ENCODE data around the gene NAPSA. TPM values are rescaled to one million over a fixed set of nuclear protein-coding genes. Genes with fewer than 3 reads are reported as not detected.
A peak's percentile ranks its signal among the peaks of the same experiment; 100 is the strongest.

NAPSA gene
- polyA plus RNA-seq, 1 donor from 2014 or later = 4.2 TPM

DNA sequence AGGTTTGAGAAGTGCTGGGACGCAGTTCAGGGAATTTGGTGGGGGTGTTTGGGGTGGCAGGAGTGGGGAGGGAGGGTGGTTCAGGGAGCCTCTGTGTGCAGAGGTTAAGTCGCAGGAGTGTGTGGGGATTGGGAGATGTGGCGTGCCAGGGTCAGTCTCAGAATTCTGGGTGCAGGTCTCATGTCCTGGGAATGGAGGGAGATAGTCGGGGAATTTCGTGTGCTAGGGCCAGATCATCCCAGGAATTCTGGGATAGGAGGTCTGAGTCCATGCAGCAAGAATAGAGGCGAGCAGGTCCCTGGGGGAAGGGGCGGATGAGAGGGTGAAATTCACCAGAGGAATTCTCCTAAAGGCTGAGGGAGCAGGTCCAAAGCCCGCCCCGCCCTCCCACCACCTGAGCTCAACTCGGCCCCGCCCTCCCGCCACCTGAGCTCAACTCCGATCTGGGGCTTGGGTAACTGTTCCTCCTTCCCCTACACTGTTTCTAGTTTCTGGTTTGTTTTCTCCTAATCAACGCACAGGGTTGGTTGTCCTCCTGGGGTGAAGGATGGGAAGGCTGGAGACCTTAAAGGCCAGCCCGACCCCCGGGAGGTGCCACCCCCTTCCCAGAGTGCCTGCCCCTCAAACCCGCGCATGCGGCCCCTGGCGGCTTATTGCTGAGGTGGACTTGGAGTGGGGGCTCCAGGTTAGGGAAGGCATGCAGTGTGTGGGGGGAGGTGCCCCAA lies 51.5 kb downstream of the NAPSA start:
- H3K4me3 Mint-ChIP-seq = no peak overlapping the region
- H3K36me3 Mint-ChIP-seq = no peaks in the 10 kb centered on the region
- no peak overlapping the region for H3K27ac Mint-ChIP-seq
- H3K27me3 Mint-ChIP-seq = peaks cover 36% of the 10 kb centered on the region
- peaks cover 5 to 11% (median 10%) of the 10 kb centered on the region in 3 donors for H3K4me1 Mint-ChIP-seq
- H3K9me3 Mint-ChIP-seq = peaks cover 0 to 3% (median 0%) of the 10 kb centered on the region in 3 donors

DNA sequence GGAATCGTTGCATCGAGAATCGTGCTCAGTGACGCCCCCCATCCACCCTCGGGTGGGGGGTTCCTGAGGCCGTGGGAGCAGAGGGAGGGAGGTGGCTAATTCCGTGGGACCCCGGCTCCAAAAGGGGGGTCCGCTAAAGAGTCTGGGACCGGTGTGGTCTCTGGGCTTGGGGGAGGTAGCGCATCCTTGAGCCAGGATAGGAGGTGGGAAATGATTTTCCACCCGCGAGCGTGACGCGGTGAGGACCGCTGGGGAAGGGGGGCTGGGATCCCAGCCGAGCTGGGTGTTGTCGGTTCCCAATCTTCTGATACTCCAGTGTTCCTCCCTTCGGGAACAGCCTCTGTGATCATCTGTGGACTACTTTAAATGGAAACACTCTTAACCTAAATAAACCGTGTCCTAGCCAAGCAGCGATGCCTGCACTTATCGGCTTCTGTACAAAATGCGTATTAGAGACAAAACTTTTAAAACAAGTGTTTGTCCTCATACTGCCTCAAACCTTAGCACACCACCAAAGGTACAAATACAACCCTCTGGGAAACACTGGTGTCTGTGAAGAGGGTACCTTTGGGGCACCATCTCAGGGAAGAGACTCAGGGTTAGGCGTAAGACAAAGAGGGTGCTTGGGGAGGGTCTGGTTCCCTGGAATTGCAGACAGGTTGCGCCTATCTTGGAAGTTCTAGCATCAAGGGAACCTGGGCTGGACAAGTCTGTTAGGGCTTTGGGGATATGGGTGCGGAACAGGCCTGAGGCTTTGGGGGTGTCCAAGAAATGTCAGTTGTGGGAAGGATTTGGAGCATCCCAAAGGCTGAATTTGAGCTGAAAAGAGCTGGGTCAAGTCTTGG lies 52.2 kb downstream of the NAPSA start:
- peak overlapping the region in 1 of 3 donors; percentile 35 for H3K27ac Mint-ChIP-seq
- H3K4me1 Mint-ChIP-seq = peaks cover 5 to 11% (median 10%) of the 10 kb centered on the region in 3 donors
- peaks cover 38% of the 10 kb centered on the region for H3K27me3 Mint-ChIP-seq
- peaks cover 0 to 3% (median 0%) of the 10 kb centered on the region in 3 donors for H3K9me3 Mint-ChIP-seq
- H3K4me3 Mint-ChIP-seq = no peak overlapping the region
- no peaks in the 10 kb centered on the region for H3K36me3 Mint-ChIP-seq

GRCh38 chr19:50311723-50312635 lies 53.5 kb downstream of the NAPSA start:
- Mint-ChIP-seq H3K27ac (peak overlapping the region in 1 of 3 donors; percentile 87), H3K36me3 (no peaks in the 10 kb centered on the region), H3K4me1 (peaks cover 5 to 11% (median 10%) of the 10 kb centered on the region in 3 donors), H3K9me3 (peaks cover 0 to 3% (median 0%) of the 10 kb centered on the region in 3 donors), H3K4me3 (no peak overlapping the region), H3K27me3 (peaks cover 39% of the 10 kb centered on the region)

DNA sequence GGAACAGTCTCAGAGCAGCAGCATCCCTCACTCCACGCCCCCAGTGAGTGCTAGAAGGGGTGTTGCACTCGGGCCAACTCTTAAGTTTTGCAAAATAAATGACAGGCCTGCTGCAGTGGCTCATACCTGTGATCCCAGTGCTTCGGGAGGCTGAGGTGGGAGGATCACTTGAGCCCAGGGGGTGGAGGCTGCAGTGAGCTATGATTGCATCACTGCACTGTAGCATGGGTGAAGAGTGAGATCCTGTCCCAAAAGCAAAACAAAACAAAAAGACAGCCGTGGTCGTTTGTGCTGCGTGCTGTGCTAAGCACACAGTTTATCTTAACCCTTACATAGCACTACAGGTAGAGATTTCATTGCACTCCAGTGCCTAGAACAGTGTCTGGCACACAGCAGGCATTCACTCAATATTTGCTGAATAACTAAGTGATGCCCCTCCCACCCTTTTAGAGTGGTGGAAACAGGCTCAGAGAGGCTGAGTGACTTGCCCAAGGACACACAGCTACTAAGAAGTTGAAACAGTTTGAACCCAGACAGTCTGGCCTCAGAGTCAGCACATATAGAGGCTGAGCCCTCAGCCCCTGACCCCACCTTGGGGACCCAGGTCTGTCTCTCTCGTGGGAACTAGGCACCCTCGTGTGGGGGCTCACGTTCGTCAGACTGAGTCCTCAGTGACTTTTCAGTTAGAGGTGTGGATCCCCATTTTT lies 54.5 kb downstream of the NAPSA start:
- peaks cover 43% of the 10 kb centered on the region for H3K27me3 Mint-ChIP-seq
- H3K27ac Mint-ChIP-seq = no peak overlapping the region
- H3K9me3 Mint-ChIP-seq = peaks cover 0 to 3% (median 0%) of the 10 kb centered on the region in 3 donors
- H3K4me3 Mint-ChIP-seq = no peak overlapping the region
- H3K4me1 Mint-ChIP-seq = peaks cover 5 to 15% (median 8%) of the 10 kb centered on the region in 3 donors
- H3K36me3 Mint-ChIP-seq = no peaks in the 10 kb centered on the region

DNA sequence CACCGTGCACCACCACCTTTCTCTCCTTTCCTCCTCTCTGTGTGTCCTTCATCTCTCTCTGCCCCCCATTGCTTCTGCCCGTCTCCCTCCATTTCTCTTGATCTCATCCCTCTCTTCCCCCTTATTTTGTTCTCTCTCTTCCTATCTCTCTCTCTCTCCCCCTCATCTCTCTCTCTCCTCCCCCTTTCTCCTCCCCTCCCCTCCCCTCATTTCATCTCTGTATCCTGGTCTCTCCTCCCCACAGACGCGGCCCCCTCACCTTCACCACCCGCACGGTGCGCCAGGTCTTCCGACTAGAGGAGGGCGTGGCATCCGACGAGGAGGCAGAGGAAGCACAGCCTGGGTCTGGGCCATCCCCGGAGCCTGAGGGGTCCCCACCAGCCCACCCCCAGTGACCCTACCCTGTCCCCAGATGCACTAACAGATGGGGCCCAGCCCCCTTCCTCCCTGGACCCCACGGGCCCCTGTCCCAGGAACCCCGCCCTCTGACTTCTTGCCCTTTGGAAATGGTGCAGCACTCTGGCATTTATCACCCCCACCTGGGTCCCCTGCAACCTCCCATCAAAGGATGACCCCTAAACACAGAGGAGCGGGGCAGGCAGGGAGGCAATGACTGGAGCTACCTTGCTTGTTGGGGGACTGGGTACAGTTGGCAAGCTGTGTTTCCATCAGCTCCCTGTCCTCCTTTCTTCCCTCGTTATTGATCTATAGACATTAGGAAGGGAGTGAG lies 55.9 kb downstream of the NAPSA start:
- H3K27ac Mint-ChIP-seq = no peak overlapping the region
- H3K27me3 Mint-ChIP-seq = peaks cover 47% of the 10 kb centered on the region
- no peak overlapping the region for H3K4me3 Mint-ChIP-seq
- peaks cover 3 to 15% (median 3%) of the 10 kb centered on the region in 3 donors for H3K4me1 Mint-ChIP-seq
- H3K9me3 Mint-ChIP-seq = peaks cover 0 to 3% (median 0%) of the 10 kb centered on the region in 3 donors
- no peaks in the 10 kb centered on the region for H3K36me3 Mint-ChIP-seq

DNA sequence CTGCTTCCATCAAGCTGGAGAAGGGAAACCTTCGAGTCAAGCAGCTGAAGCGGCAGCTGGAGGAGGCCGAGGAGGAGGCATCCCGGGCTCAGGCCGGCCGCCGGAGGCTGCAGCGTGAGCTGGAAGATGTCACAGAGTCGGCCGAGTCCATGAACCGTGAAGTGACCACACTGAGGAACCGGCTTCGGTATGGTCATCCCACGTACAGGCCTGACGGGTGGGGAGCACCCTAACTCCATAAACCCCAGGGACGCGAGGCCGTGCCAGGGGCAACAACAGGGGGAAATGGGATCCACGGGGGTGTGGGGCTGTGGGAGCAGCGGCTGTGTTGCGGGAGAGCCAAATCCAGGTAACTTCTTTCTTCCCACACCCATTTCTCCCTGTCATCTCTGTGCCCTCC lies 56.4 kb downstream of the NAPSA start:
- Mint-ChIP-seq H3K9me3 (peaks cover 0 to 3% (median 0%) of the 10 kb centered on the region in 3 donors), H3K27ac (no peak overlapping the region), H3K4me3 (no peak overlapping the region), H3K4me1 (peaks cover 1 to 15% (median 2%) of the 10 kb centered on the region in 3 donors), H3K36me3 (no peaks in the 10 kb centered on the region), H3K27me3 (peaks cover 44% of the 10 kb centered on the region)

Other genes with a start within 250 kb of the NAPSA start
- not detected for gene IZUMO2, start 202.4 kb downstream of the NAPSA start, polyA plus RNA-seq
- gene MYH14, start 162.0 kb downstream of the NAPSA start, polyA plus RNA-seq = not detected
- gene KCNC3, start 36.3 kb downstream of the NAPSA start, polyA plus RNA-seq = not detected
- gene NR1H2, start 10.8 kb upstream of the NAPSA start, polyA plus RNA-seq = 130 TPM
- 32.8 TPM for gene POLD1, start 18.7 kb upstream of the NAPSA start, polyA plus RNA-seq
- 403 TPM for gene SPIB, start 53.3 kb upstream of the NAPSA start, polyA plus RNA-seq
- 1.3 TPM for gene MYBPC2, start 67.3 kb upstream of the NAPSA start, polyA plus RNA-seq
- 8.7 TPM for gene EMC10, start 110.9 kb upstream of the NAPSA start, polyA plus RNA-seq
- 0.53 TPM for gene GARIN5A, start 111.2 kb upstream of the NAPSA start, polyA plus RNA-seq
- gene JOSD2, start 145.6 kb upstream of the NAPSA start, polyA plus RNA-seq = 15.0 TPM
- gene ASPDH, start 148.3 kb upstream of the NAPSA start, polyA plus RNA-seq = not detected
- gene LRRC4B, start 202.8 kb upstream of the NAPSA start, polyA plus RNA-seq = not detected

Measured in IgD-negative memory B cell (primary cell).